Measurements from ENCODE around the gene FRMD6.

Gene FRMD6

GRCh38 chr14:51703787-51704186, 52.1 kb downstream of the FRMD6 start:
- peaks cover 7% of the 10 kb centered on the region for H3K4me1 ChIP-seq (ENCODE audit: control insufficient read depth, insufficient read depth, low read length)
- no peak overlapping the region for H3K9ac ChIP-seq (ENCODE audit: low read length)
- peaks cover 88% of the 10 kb centered on the region for H3K36me3 ChIP-seq (ENCODE audit: control insufficient read depth, insufficient read depth, low read length, severe bottlenecking)
- H3K4me3 ChIP-seq (ENCODE audit: low read length): no peak overlapping the region
- DNase-seq (ENCODE audit: low read depth): no peak
- H3K9me3 ChIP-seq (ENCODE audit: control insufficient read depth, low read length): no peaks in the 10 kb centered on the region
- no peaks in the 10 kb centered on the region for H3K27me3 ChIP-seq (replicated peaks; ENCODE audit: control insufficient read depth, insufficient read depth, low read length)

DNA sequence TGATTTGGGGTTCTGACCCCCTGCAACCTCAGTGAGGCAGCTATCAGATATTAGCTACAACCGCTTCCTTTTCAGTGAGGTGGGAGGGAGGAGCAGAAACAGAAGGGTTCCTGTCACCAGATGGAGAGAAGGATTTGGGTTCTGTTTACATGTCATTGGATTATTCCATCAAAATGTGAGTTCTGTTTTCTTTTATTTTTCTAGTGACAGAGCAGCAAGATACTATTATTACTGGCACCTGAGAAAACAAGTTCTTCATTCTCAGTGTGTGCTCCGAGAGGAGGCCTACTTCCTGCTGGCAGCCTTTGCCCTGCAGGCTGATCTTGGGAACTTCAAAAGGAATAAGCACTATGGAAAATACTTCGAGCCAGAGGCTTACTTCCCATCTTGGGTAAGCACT, 52.8 kb downstream of the FRMD6 start:
- Histone ChIP-seq H3K9me3 (ENCODE audit: control insufficient read depth, low read length) (no peaks in the 10 kb centered on the region), H3K4me3 (ENCODE audit: low read length) (no peak overlapping the region), H3K9ac (ENCODE audit: low read length) (no peak overlapping the region), H3K27me3 (replicated peaks; ENCODE audit: control insufficient read depth, insufficient read depth, low read length) (no peaks in the 10 kb centered on the region), H3K36me3 (ENCODE audit: control insufficient read depth, insufficient read depth, low read length, severe bottlenecking) (peaks cover 92% of the 10 kb centered on the region), H3K4me1 (ENCODE audit: control insufficient read depth, insufficient read depth, low read length) (peaks cover 7% of the 10 kb centered on the region)
- no peak for DNase-seq (ENCODE audit: low read depth)

DNA sequence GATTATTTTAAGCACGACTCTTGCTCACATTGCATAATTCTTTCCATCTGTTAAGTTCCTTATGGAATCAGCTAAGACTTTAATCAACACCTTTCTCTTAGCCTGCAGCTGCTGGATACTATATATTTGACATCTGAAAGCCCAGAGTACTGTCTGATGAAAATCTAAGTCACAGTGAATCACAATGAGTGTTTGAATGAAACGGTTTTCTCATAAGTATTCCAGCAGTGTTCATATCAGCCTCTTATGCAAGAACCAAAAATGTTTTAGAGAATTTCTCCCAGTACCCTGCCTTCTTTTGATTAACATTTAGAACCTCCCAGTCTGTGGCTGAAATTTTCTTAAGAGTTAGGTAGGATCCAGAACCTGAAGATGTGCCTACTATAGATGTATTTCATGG, 55.6 kb downstream of the FRMD6 start:
- Histone ChIP-seq H3K4me1 (ENCODE audit: control insufficient read depth, insufficient read depth, low read length) (peaks cover 12% of the 10 kb centered on the region), H3K27me3 (replicated peaks; ENCODE audit: control insufficient read depth, insufficient read depth, low read length) (no peaks in the 10 kb centered on the region), H3K9ac (ENCODE audit: low read length) (no peak overlapping the region), H3K9me3 (ENCODE audit: control insufficient read depth, low read length) (no peaks in the 10 kb centered on the region), H3K4me3 (ENCODE audit: low read length) (no peak overlapping the region), H3K36me3 (ENCODE audit: control insufficient read depth, insufficient read depth, low read length, severe bottlenecking) (peaks cover 92% of the 10 kb centered on the region)
- peak; percentile 32 for DNase-seq (ENCODE audit: low read depth)

DNA sequence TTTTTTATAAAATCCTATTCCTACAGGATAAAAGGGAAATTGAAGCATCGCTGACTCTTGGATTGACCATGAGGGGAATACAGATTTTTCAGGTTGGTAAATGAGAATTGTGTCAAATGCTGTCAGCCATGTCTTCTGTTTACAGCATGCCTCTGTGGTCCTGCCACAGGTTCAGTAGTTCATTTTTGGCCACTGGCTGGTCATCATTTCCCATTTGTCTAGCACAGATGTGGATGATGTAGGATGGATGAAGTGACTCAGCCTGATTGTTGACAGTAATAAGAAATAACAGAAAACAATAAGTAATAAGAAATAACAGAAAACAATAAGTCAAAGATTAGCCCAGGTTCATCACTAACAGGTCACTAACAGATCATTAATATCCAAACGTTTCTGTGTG, 59.8 kb downstream of the FRMD6 start:
- Histone ChIP-seq H3K4me3 (ENCODE audit: low read length) (no peak overlapping the region), H3K9ac (ENCODE audit: low read length) (no peak overlapping the region), H3K36me3 (ENCODE audit: control insufficient read depth, insufficient read depth, low read length, severe bottlenecking) (peaks cover 92% of the 10 kb centered on the region), H3K27me3 (replicated peaks; ENCODE audit: control insufficient read depth, insufficient read depth, low read length) (no peaks in the 10 kb centered on the region), H3K9me3 (ENCODE audit: control insufficient read depth, low read length) (no peaks in the 10 kb centered on the region), H3K4me1 (ENCODE audit: control insufficient read depth, insufficient read depth, low read length) (peaks cover 12% of the 10 kb centered on the region)
- no peak for DNase-seq (ENCODE audit: low read depth)

- peaks cover 95% of the 10 kb centered on the region for H3K36me3 ChIP-seq (ENCODE audit: control insufficient read depth, insufficient read depth, low read length, severe bottlenecking)
- no peaks in the 10 kb centered on the region for H3K9me3 ChIP-seq (ENCODE audit: control insufficient read depth, low read length)
- H3K9ac ChIP-seq (ENCODE audit: low read length): no peak overlapping the region
- no peak for DNase-seq (ENCODE audit: low read depth)
- no peaks in the 10 kb centered on the region for H3K27me3 ChIP-seq (replicated peaks; ENCODE audit: control insufficient read depth, insufficient read depth, low read length)
- H3K4me3 ChIP-seq (ENCODE audit: low read length): no peak overlapping the region
- H3K4me1 ChIP-seq (ENCODE audit: control insufficient read depth, insufficient read depth, low read length): peaks cover 7% of the 10 kb centered on the region
These were observed 63.5 kb downstream of the FRMD6 start for GRCh38 chr14:51715250-51715649.

- Histone ChIP-seq H3K27me3 (replicated peaks; ENCODE audit: control insufficient read depth, insufficient read depth, low read length) (no peaks in the 10 kb centered on the region), H3K9ac (ENCODE audit: low read length) (no peak overlapping the region), H3K4me3 (ENCODE audit: low read length) (no peak overlapping the region), H3K36me3 (ENCODE audit: control insufficient read depth, insufficient read depth, low read length, severe bottlenecking) (peaks cover 98% of the 10 kb centered on the region), H3K9me3 (ENCODE audit: control insufficient read depth, low read length) (no peaks in the 10 kb centered on the region), H3K4me1 (ENCODE audit: control insufficient read depth, insufficient read depth, low read length) (peaks cover 6% of the 10 kb centered on the region)
- no peak for DNase-seq (ENCODE audit: low read depth)
These were observed 64.0 kb downstream of the FRMD6 start for GRCh38 chr14:51715742-51716141.

DNA sequence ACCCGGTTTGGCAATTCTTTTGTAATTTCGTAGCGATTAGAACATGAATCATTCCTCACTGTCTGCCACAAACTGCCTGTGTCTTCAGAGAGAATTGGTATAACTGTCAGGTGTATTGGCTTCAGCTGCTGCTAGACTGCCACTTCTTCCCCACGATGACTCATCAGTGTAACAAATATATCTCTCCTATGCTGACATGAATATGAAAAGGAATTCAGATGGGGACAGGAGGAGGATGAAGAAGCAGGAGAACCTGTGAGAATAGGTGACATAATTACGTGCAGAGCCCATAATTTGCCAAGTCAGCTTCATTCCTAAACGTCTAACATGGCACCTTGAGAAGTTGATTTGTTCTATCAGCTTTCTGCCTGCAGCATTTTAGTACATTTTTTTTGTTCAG, 64.9 kb downstream of the FRMD6 start:
- DNase-seq (ENCODE audit: low read depth): peak; percentile 30
- Histone ChIP-seq H3K27me3 (replicated peaks; ENCODE audit: control insufficient read depth, insufficient read depth, low read length) (no peaks in the 10 kb centered on the region), H3K36me3 (ENCODE audit: control insufficient read depth, insufficient read depth, low read length, severe bottlenecking) (peaks cover 99% of the 10 kb centered on the region), H3K9me3 (ENCODE audit: control insufficient read depth, low read length) (no peaks in the 10 kb centered on the region), H3K4me1 (ENCODE audit: control insufficient read depth, insufficient read depth, low read length) (peaks cover 3% of the 10 kb centered on the region), H3K4me3 (ENCODE audit: low read length) (no peak overlapping the region), H3K9ac (ENCODE audit: low read length) (no peak overlapping the region)

DNA sequence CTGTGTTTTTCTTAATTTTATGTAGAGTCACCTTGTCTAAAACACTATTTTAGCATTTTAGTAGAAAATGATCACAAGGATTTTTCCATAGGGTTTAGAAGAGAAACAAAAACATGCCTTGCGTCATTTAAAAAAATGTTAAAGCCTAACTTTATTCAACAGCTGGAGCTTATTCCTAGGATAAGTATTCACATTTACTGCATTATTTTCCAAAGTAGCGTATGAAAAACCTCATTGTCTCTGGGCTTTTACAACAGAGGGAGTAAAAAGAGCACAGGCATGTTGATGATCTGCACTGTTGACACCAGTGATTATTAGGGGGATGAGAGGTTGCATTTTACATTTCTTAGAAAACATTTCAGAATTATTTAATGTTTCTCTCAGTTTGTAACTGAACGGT, 66.1 kb downstream of the FRMD6 start:
- Histone ChIP-seq H3K4me1 (ENCODE audit: control insufficient read depth, insufficient read depth, low read length) (peaks cover 3% of the 10 kb centered on the region), H3K9me3 (ENCODE audit: control insufficient read depth, low read length) (no peaks in the 10 kb centered on the region), H3K4me3 (ENCODE audit: low read length) (no peak overlapping the region), H3K27me3 (replicated peaks; ENCODE audit: control insufficient read depth, insufficient read depth, low read length) (no peaks in the 10 kb centered on the region), H3K9ac (ENCODE audit: low read length) (no peak overlapping the region), H3K36me3 (ENCODE audit: control insufficient read depth, insufficient read depth, low read length, severe bottlenecking) (peaks cover 99% of the 10 kb centered on the region)
- no peak for DNase-seq (ENCODE audit: low read depth)

DNA sequence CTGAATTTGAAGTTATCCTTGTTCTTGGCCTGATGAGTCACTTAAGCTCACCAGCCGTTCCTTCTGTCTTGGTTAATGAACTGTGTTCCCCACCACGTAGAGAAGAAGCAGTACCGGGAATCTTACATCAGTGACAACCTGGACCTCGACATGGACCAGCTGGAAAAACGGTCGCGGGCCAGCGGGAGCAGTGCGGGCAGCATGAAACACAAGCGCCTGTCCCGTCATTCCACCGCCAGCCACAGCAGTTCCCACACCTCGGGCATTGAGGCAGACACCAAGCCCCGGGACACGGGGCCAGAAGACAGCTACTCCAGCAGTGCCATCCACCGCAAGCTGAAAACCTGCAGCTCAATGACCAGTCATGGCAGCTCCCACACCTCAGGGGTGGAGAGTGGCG, 68.2 kb downstream of the FRMD6 start:
- Histone ChIP-seq H3K4me1 (ENCODE audit: control insufficient read depth, insufficient read depth, low read length) (peaks cover 10% of the 10 kb centered on the region), H3K27me3 (replicated peaks; ENCODE audit: control insufficient read depth, insufficient read depth, low read length) (no peaks in the 10 kb centered on the region), H3K9ac (ENCODE audit: low read length) (no peak overlapping the region), H3K9me3 (ENCODE audit: control insufficient read depth, low read length) (no peaks in the 10 kb centered on the region), H3K4me3 (ENCODE audit: low read length) (no peak overlapping the region), H3K36me3 (ENCODE audit: control insufficient read depth, insufficient read depth, low read length, severe bottlenecking) (peaks cover 99% of the 10 kb centered on the region)
- no peak for DNase-seq (ENCODE audit: low read depth)

GRCh38 chr14:51723990-51724389, 72.3 kb downstream of the FRMD6 start:
- H3K9ac ChIP-seq (ENCODE audit: low read length): no peak overlapping the region
- H3K27me3 ChIP-seq (replicated peaks; ENCODE audit: control insufficient read depth, insufficient read depth, low read length): no peaks in the 10 kb centered on the region
- H3K4me1 ChIP-seq (ENCODE audit: control insufficient read depth, insufficient read depth, low read length): peaks cover 24% of the 10 kb centered on the region
- H3K9me3 ChIP-seq (ENCODE audit: control insufficient read depth, low read length): no peaks in the 10 kb centered on the region
- peaks cover 98% of the 10 kb centered on the region for H3K36me3 ChIP-seq (ENCODE audit: control insufficient read depth, insufficient read depth, low read length, severe bottlenecking)
- DNase-seq (ENCODE audit: low read depth): no peak
- H3K4me3 ChIP-seq (ENCODE audit: low read length): no peak overlapping the region

DNA sequence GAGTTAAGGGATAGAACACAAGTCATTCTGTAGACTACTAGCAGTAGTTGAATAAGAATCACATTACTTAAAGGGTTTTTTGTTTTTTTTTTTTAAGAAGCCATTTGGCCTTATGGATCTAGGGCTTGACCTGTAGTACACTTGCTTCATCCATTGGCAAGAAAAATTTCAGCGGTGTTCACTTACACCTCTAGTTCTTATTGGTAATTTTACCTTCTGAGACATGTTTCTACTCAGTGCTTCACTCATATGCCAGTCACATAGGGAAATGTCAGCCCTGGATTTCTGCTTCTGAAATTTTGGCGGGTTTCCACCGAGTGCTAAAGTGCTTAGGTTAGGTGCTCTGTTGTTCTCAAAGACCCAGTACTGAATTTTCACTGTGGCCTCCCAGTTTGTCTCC, 72.9 kb downstream of the FRMD6 start:
- Histone ChIP-seq H3K36me3 (ENCODE audit: control insufficient read depth, insufficient read depth, low read length, severe bottlenecking) (peaks cover 98% of the 10 kb centered on the region), H3K9me3 (ENCODE audit: control insufficient read depth, low read length) (no peaks in the 10 kb centered on the region), H3K4me1 (ENCODE audit: control insufficient read depth, insufficient read depth, low read length) (peaks cover 24% of the 10 kb centered on the region), H3K4me3 (ENCODE audit: low read length) (no peak overlapping the region), H3K9ac (ENCODE audit: low read length) (no peak overlapping the region), H3K27me3 (replicated peaks; ENCODE audit: control insufficient read depth, insufficient read depth, low read length) (no peaks in the 10 kb centered on the region)
- DNase-seq (ENCODE audit: low read depth): no peak

GRCh38 chr14:51725061-51725460, 73.4 kb downstream of the FRMD6 start:
- Histone ChIP-seq H3K27me3 (replicated peaks; ENCODE audit: control insufficient read depth, insufficient read depth, low read length) (no peaks in the 10 kb centered on the region), H3K36me3 (ENCODE audit: control insufficient read depth, insufficient read depth, low read length, severe bottlenecking) (peaks cover 98% of the 10 kb centered on the region), H3K4me1 (ENCODE audit: control insufficient read depth, insufficient read depth, low read length) (peaks cover 24% of the 10 kb centered on the region)

More at GRCh38 chr14:51725061-51725460, 73.4 kb downstream of the FRMD6 start:
- Histone ChIP-seq H3K9me3 (ENCODE audit: control insufficient read depth, low read length) (no peaks in the 10 kb centered on the region), H3K4me3 (ENCODE audit: low read length) (no peak overlapping the region), H3K9ac (ENCODE audit: low read length) (no peak overlapping the region)
- DNase-seq (ENCODE audit: low read depth): no peak

Data from adipocyte (in vitro differentiated cells).